GM06990 (cell line): ENCODE measurements around the gene NT5DC2.

Experiments
- DNase-seq: peaks from one replicate; pipeline ENCODE4 v3.0.0-alpha.2; 2011; ENCODE audit not compliant: insufficient read length; ENCODE audit errors: extremely low read depth
- H3K27me3 ChIP-seq: replicated peaks from 2 replicates; pipeline ENCODE4 v1.6.0; 2011; ENCODE audit warnings: low read length; ENCODE audit not compliant: control insufficient read depth, insufficient read depth
- H3K36me3 ChIP-seq: 2 replicates; pipeline ENCODE4 v1.5.1; 2011; ENCODE audit warnings: low read length; ENCODE audit not compliant: control insufficient read depth, insufficient read depth
- H3K4me3 ChIP-seq: replicated peaks from 2 replicates; pipeline ENCODE4 v1.5.1; 2011; ENCODE audit warnings: low read depth, mild to moderate bottlenecking, control low read depth, low read length
- TF ChIP-seq, protein P1 (sequence below): IDR thresholded peaks from 2 replicates; pipeline ENCODE4 v1.5.1; 2011; ENCODE audit warnings: low read length, control low read depth, mild to moderate bottlenecking, inconsistent platforms; ENCODE audit not compliant: insufficient read depth, poor library complexity, severe bottlenecking

The NT5DC2 gene

DNA sequence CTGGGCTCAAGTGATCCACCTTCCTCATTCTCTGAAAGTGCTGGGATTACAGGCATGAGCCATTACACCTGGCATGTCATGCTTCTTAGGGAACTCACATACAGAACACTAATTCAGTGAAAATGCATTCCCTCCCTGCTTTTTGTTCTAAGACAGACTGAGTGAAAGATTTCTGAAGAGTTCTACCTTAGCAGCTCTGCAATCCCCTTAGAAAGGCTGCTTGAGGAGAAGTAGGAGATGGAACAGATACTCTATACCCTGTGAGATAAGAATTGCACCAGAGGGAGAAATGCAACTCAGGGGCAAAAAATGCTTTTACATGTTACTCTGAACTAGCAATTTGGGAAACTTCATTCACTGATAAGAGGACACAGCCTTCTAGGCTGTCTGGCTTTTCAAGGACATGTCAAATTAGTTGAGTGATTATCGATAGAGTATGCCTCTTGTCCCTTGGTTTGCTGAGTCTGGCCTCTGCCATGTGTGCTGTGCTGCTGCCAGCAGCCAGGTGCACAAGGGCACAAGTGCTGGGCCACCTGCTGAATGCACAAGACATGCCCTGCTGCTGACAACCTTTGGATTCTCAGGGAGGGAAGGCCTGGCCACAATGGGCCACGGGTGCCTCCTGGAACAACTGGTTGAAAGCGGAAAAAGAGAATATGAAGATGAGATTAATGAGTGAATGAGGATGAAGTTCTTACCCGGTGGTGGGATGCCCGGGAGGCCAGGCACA, 20.5 kb upstream of the NT5DC2 start:
- Histone ChIP-seq H3K36me3 (peaks cover 26% of the 10 kb centered on the region), H3K4me3 (no peak overlapping the region), H3K27me3 (no peaks in the 10 kb centered on the region)
- no peak for DNase-seq
- TF ChIP-seq, protein P1, sequence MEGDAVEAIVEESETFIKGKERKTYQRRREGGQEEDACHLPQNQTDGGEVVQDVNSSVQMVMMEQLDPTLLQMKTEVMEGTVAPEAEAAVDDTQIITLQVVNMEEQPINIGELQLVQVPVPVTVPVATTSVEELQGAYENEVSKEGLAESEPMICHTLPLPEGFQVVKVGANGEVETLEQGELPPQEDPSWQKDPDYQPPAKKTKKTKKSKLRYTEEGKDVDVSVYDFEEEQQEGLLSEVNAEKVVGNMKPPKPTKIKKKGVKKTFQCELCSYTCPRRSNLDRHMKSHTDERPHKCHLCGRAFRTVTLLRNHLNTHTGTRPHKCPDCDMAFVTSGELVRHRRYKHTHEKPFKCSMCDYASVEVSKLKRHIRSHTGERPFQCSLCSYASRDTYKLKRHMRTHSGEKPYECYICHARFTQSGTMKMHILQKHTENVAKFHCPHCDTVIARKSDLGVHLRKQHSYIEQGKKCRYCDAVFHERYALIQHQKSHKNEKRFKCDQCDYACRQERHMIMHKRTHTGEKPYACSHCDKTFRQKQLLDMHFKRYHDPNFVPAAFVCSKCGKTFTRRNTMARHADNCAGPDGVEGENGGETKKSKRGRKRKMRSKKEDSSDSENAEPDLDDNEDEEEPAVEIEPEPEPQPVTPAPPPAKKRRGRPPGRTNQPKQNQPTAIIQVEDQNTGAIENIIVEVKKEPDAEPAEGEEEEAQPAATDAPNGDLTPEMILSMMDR: no peak

DNA sequence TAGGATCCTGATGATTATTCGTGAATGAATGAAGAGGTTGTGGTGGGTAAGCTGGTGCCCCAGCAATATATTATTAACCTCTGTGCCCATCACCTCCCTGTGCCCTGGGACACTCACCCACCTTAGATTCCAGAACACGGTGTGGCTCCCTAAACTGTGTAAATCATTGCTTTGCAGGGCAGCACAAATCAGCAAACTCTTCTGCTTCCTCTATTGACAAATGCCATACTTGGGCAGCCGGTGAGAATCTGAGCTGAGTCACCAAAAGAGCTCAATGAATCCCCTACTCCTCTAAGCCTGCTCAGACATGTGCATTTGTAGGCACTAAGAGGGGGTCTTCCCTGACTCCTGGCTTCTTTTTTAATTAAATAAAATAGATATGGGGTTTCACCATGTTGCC, 18.4 kb upstream of the NT5DC2 start:
- Histone ChIP-seq H3K27me3 (no peaks in the 10 kb centered on the region), H3K4me3 (no peak overlapping the region), H3K36me3 (peaks cover 17% of the 10 kb centered on the region)
- TF ChIP-seq, protein P1: no peak
- DNase-seq: no peak

DNA sequence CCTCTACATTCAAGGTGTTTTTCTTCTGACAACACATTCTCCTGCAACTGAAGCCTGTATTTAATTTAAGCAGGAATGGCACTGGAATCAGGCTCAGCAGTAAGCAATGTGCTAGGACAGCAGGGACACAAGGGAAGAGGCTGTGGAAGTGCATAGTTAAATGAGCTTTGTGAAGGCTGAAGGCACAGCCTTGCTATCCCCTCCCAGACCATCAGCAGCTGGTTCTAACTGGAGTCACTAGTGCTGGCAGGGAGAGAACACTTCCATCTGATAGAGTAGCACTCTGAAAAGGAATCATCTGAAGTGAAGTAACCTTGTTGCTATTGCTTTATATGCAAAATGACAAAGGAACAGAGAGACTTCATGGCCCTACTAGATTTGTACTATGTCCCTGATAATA, 17.5 kb upstream of the NT5DC2 start:
- TF ChIP-seq, protein P1: no peak
- Histone ChIP-seq H3K27me3 (no peaks in the 10 kb centered on the region), H3K4me3 (no peak overlapping the region), H3K36me3 (peaks cover 16% of the 10 kb centered on the region)
- DNase-seq: no peak

DNA sequence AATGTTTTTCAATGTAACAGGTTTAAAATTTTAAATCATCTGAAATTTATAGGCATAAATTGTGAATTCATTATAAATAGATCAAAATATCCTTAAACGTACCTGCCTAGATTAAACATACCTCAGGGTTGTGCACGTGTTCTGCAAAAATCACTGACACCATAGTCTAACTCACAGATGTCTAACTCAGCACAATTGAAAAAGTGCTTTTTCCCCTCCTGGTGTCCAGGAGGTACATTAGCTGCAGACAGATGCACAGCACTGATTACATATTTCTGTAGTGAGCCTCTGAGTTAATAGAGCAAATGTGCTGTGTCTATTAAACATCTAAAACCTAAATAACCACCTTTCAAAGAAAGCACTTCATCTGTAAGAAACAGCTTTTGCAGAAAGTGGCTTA, 13.5 kb upstream of the NT5DC2 start:
- DNase-seq: no peak
- TF ChIP-seq, protein P1: no peak
- H3K27me3 ChIP-seq: no peaks in the 10 kb centered on the region
- H3K36me3 ChIP-seq: peaks cover 7% of the 10 kb centered on the region
- H3K4me3 ChIP-seq: no peak overlapping the region

DNA sequence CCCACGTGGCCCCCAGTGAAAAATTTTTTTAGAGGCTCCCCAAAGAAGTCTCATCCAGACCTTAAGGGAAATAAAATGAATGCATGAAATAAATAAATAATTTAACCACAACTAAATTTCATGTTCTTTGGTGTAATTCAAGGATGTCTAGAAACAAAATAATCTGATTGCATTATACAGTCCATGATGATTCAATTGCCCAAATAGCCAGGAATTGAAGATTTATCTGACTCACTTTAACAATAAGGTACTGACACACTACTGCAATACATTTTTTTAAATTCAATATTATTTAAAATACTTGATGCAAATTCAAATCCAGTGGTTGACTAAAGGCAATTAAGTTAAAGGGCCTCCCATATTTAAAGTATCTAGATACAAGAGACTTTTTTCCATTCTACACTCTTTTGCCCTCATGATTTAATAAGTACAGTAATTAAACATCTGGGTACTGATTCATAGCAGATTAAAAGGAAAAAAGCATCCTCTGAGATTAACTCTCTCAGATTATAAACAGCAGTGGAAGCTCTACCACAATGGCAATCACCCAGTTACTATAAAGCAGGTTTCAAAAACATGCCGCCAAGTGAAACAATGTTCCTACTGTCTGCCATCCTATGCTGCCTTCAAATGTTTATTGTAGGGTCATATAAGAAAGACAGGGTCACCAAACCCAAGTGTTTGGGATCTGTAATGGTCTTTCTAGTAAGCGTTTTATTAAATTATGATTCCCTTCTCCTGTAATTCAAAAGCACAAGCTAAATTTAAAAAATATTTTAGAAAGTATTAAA, 12.6 kb upstream of the NT5DC2 start:
- DNase-seq: no peak
- TF ChIP-seq, protein P1: no peak
- Histone ChIP-seq H3K36me3 (peaks cover 8% of the 10 kb centered on the region), H3K4me3 (no peak overlapping the region), H3K27me3 (no peaks in the 10 kb centered on the region)
